Measurements from ENCODE around the gene HBM.
"Not testable (repeated sequence)": the region's sequence is repeated elsewhere in the genome, so short reads cannot be mapped to it uniquely, and the experiment has no call there.

Gene HBM

GRCh38 chr16:169014-169413 is 3.2 kb downstream of the HBM start:
- DNase-seq (ENCODE audit: low read depth in 2 of 2) = no peak

- DNase-seq (ENCODE audit: low read depth in 2 of 2) = not testable (repeated sequence)
Observed at GRCh38 chr16:170088-170507, 4.3 kb downstream of the HBM start.

- DNase-seq (ENCODE audit: low read depth in 2 of 2) = no peak
Observed at GRCh38 chr16:170788-171187, 5.0 kb downstream of the HBM start.

GRCh38 chr16:172374-172941 is 6.7 kb downstream of the HBM start, which contains the start of gene HBA2:
Gene HBA2, plus strand, starts transcription at chr16:172876. Its CDS starts 37 bp downstream, at chr16:172913.
- not testable (repeated sequence) for DNase-seq (ENCODE audit: low read depth in 2 of 2)

- not testable (repeated sequence) for DNase-seq (ENCODE audit: low read depth in 2 of 2)
Observed at GRCh38 chr16:173211-173854, 7.6 kb downstream of the HBM start.

GRCh38 chr16:173928-174769 is 8.4 kb downstream of the HBM start:
- DNase-seq (ENCODE audit: low read depth in 2 of 2) = not testable (repeated sequence)

- DNase-seq (ENCODE audit: low read depth in 2 of 2) = no peak
Observed at GRCh38 chr16:175011-175949, 9.5 kb downstream of the HBM start.

GRCh38 chr16:176006-176405 is 10.2 kb downstream of the HBM start:
- DNase-seq (ENCODE audit: low read depth in 2 of 2) = not testable (repeated sequence)

- not testable (repeated sequence) for DNase-seq (ENCODE audit: low read depth in 2 of 2)
Observed at GRCh38 chr16:176477-177382, 11.0 kb downstream of the HBM start, which contains the start of gene HBA1. Gene HBA1, plus strand, starts transcription at chr16:176680. Its CDS starts 37 bp downstream, at chr16:176717.

- no peak for DNase-seq (ENCODE audit: low read depth in 2 of 2)
Observed at GRCh38 chr16:177394-177822, 11.6 kb downstream of the HBM start.

- DNase-seq (ENCODE audit: low read depth in 2 of 2) = no peak
Observed at GRCh38 chr16:177981-178667, 12.3 kb downstream of the HBM start.

- no peak for DNase-seq (ENCODE audit: low read depth in 2 of 2)
Observed at GRCh38 chr16:178668-179015, 12.9 kb downstream of the HBM start.

GRCh38 chr16:179211-180092 is 13.7 kb downstream of the HBM start:
- DNase-seq (ENCODE audit: low read depth in 2 of 2) = no peak

- DNase-seq (ENCODE audit: low read depth in 2 of 2) = no peak
Observed at GRCh38 chr16:180101-180675, 14.4 kb downstream of the HBM start, which contains the start of gene HBQ1. Gene HBQ1, plus strand, starts transcription at chr16:180459. Its CDS starts 28 bp downstream, at chr16:180487.

GRCh38 chr16:180681-181564 is 15.1 kb downstream of the HBM start:
- DNase-seq (ENCODE audit: low read depth in 2 of 2) = peak; percentile 62 to 69

- no peak for DNase-seq (ENCODE audit: low read depth in 2 of 2)
Observed at GRCh38 chr16:181565-182021, 15.8 kb downstream of the HBM start.

GRCh38 chr16:183005-183404 is 17.2 kb downstream of the HBM start:
- DNase-seq (ENCODE audit: low read depth in 2 of 2) = no peak

Data from activated CD8-positive, alpha-beta memory T cell treated with anti-CD3 and anti-CD28 coated beads for 4 hours (primary cell).